ENCODE measurements around the gene ANKRD13D. TPM values are rescaled to one million over a fixed set of nuclear protein-coding genes. Genes with fewer than 3 reads are reported as not detected.
A peak's percentile ranks its signal among the peaks of the same experiment; 100 is the strongest.

ANKRD13D gene
- polyA plus RNA-seq, 4 donors: 7.8 to 26.0 (median 20.1) TPM

DNA sequence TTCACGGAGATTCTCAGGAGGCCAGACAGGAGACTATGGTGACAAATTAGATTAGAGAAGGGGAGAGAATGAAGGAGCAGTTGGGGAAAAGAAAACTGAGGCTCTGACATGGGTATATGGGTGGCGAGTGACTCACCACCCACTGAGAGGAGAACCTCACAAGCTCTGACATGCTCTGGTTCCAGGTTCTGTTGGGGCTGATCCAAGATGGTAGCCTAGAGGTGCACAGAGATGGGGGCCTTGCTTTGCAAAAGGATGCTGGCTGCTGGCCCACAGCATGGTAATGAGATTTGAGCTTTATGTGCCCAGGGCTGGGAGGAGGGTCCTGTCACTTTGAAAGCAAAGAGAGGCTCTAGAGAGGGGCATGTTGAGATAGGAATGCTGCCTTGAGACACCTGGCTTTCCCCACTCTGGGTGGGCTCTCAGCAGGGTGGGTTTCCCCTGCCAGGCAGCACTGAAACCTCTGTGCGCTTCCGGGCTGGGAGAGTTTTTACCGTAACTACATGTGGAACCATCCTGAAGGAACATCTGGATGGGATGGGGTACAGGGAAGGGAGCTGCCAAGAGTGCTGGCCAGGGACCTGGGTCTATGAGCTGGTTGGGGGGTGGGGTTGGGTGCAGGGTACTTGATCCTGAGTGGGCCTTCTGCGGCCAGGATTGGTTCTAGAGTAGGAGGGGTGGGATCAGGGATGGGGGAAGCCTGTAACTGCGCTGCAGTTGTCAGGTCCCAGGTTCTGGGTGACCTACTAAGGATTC lies 24.0 kb upstream of the ANKRD13D start:
- H3K4me3 ChIP-seq (ENCODE audit: low read depth in 1 of 3, low read length in 3 of 3): no peak overlapping the region
- no peak for DNase-seq
- H3K27me3 ChIP-seq (ENCODE audit: control insufficient read depth in 3 of 3, insufficient read depth in 3 of 3, low read length in 3 of 3): no peaks in the 10 kb centered on the region
- H3K9me3 ChIP-seq (ENCODE audit: control insufficient read depth in 2 of 2, insufficient read depth in 1 of 2, low read depth in 1 of 2, low read length in 1 of 2): no peaks in the 10 kb centered on the region
- FAIRE-seq: no peak
- no peak overlapping the region for H3K27ac ChIP-seq (ENCODE audit: low read depth in 1 of 3, low read length in 2 of 3)
- WGBS, 3 donors: 87 to 95% (median 89%) methylated on average over 7 of the region's 7 CpGs
- H3K36me3 ChIP-seq (ENCODE audit: control insufficient read depth in 3 of 3, insufficient read depth in 2 of 3, low read depth in 1 of 3, low read length in 3 of 3): peaks cover 2 to 26% (median 3%) of the 10 kb centered on the region in 3 donors
- peaks cover 12 to 51% (median 13%) of the 10 kb centered on the region in 3 donors for H3K4me1 ChIP-seq (ENCODE audit: control insufficient read depth in 3 of 3, insufficient read depth in 2 of 3, low read depth in 1 of 3, low read length in 2 of 3)

DNA sequence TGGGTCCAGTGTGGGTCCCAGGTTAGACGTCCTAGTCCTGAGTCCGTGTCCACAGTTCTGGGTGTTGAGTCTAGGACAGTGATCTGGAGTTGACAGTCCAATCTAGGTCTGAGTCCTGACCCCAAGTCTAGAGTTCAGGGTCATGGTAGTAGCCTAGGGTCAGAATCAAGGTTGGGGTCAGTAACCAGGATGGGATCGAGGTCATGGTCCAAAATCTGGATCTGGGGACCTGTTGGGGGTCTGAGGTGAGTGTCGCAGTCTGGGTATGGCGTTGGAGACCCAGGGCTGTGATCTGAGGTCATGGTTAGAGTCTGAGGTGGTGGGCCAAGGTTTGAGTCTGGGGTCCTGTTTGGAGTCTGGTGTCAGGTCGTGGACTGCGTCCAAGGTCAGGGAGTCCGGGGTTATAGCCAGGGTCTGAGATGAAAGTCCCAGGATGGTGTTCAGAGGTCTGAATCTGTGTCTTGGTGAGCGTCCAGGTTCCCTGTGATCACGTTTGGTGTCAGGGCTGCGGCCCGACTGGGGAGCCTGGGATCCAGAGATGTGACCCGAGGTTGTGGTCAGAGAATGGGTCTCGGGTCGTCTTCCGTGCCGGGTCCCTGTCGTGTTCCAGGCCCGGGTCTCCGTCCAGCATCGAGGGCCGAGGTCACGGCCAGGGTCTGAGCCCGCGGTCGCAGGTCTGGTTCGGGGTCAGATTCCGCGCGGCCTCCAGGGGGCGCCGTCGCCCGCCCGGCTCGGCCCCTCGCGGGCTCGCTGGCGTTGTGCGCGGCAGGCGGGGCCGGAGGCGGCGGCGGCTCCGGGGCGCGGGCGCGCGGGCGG lies 23.3 kb upstream of the ANKRD13D start:
- peak overlapping the region in 1 of 3 donors; percentile 76 for H3K27ac ChIP-seq (ENCODE audit: low read depth in 1 of 3, low read length in 2 of 3)
- no peak for FAIRE-seq
- WGBS, 3 donors: 9 to 17% (median 12%) methylated on average over 31 to 54 of the region's 54 CpGs

DNA sequence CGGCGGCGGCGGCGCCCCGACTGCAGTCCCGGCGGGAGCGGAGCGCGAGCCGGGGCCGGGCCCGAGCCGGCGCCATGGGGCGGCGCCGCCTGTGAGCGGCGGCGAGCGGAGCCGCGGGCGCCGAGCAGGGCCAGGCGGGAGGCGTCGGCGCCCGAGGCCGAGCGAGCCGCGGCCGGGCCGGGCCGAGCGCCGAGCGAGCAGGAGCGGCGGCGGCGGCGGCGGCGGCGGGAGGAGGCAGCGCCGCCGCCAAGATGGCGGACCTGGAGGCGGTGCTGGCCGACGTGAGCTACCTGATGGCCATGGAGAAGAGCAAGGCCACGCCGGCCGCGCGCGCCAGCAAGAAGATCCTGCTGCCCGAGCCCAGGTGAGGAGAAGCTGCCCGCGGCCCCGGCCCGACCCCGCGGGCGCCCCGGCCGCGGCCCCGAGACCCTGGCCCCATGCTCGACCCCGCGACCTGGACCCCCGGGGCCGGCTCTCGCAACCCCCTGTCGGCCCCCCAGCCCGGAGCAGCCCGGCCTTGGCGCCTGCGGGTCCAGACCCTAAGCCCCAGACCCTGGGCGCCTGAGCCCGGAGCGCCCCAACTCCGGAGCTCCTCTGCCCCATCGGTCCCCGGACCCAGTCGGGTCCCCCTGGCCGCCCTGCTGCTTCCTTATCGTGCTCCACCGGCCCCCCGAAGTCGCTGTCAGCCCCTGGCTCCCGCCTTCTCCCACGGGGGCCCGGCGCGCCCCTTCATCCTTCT lies 22.5 kb upstream of the ANKRD13D start, which contains the start of gene GRK2:
TSS of gene GRK2 (plus strand) at position 25 of the 739 bp plus-strand sequence. CDS start at position 252, 227 bp downstream.
- H3K9me3 ChIP-seq (ENCODE audit: control insufficient read depth in 2 of 2, insufficient read depth in 1 of 2, low read depth in 1 of 2, low read length in 1 of 2): no peaks in the 10 kb centered on the region
- DNase-seq: peak; percentile 38 to 75
- H3K36me3 ChIP-seq (ENCODE audit: control insufficient read depth in 3 of 3, insufficient read depth in 2 of 3, low read depth in 1 of 3, low read length in 3 of 3): peaks cover 2 to 41% (median 3%) of the 10 kb centered on the region in 3 donors
- no peaks in the 10 kb centered on the region for H3K27me3 ChIP-seq (ENCODE audit: control insufficient read depth in 3 of 3, insufficient read depth in 3 of 3, low read length in 3 of 3)
- no peak for FAIRE-seq
- peak within 1 kb of the TSS; percentile 91 to 94 (median 93) for H3K4me3 ChIP-seq (ENCODE audit: low read depth in 1 of 3, low read length in 3 of 3)
- WGBS, 3 donors: 1% methylated on average over 39 to 103 of the region's 103 CpGs
- H3K27ac ChIP-seq (ENCODE audit: low read depth in 1 of 3, low read length in 2 of 3): peak within 1 kb of the TSS; percentile 93 to 98 (median 96)
- peaks cover 12 to 54% (median 15%) of the 10 kb centered on the region in 3 donors for H3K4me1 ChIP-seq (ENCODE audit: control insufficient read depth in 3 of 3, insufficient read depth in 2 of 3, low read depth in 1 of 3, low read length in 2 of 3)

More for the DNA sequence above, 23.3 kb upstream of the ANKRD13D start:
- Histone ChIP-seq H3K4me3 (ENCODE audit: low read depth in 1 of 3, low read length in 3 of 3) (peak overlapping the region; percentile 6 to 93 (median 91)), H3K9me3 (ENCODE audit: control insufficient read depth in 2 of 2, insufficient read depth in 1 of 2, low read depth in 1 of 2, low read length in 1 of 2) (no peaks in the 10 kb centered on the region), H3K36me3 (ENCODE audit: control insufficient read depth in 3 of 3, insufficient read depth in 2 of 3, low read depth in 1 of 3, low read length in 3 of 3) (peaks cover 2 to 34% (median 3%) of the 10 kb centered on the region in 3 donors), H3K27me3 (ENCODE audit: control insufficient read depth in 3 of 3, insufficient read depth in 3 of 3, low read length in 3 of 3) (no peaks in the 10 kb centered on the region), H3K4me1 (ENCODE audit: control insufficient read depth in 3 of 3, insufficient read depth in 2 of 3, low read depth in 1 of 3, low read length in 2 of 3) (peaks cover 12 to 54% (median 15%) of the 10 kb centered on the region in 3 donors)
- DNase-seq: peak; percentile 68 to 86

DNA sequence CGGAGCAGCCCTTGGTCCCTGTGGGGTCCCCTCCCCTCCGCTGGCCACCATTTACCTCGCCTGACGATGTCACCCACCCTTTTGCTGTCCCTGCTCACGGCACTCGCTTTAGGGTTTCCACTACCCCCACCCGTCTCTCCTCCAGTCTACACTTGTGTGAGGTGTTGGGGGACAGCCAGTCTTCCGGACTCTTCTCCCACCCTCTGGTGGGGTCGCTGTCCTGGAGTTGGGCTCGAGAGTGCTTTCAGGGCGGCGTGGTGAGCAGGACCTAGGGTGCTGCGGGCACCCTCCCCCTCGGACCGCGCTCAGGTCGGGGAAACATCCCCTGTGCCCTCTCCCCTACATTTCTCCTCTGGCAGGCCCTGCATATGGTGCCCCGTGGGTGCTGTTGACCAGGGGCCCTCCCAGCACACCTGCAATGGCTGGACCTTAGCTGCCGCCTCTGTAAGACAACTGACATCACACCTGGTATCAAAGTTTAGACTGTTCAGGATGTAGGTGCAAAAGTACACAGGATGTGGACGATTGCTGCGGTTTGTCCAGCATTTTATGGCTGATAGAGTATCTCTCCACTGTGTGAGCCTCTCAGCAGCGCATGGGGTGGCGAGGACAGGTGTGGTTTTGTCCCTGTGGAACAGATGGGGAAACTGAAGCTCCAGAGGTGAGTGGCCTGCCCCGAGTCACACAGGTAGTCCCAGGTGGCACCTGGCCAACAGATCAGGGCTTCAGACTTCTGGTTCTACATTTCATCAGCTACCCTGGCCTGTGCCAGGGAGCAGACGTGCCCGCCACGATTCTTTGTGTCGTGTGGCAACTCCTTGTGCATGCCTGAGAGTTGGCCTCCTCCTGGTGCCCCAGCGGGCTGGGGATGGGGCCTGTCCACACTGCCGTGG lies 21.7 kb upstream of the ANKRD13D start:
- H3K9me3 ChIP-seq (ENCODE audit: control insufficient read depth in 2 of 2, insufficient read depth in 1 of 2, low read depth in 1 of 2, low read length in 1 of 2): no peaks in the 10 kb centered on the region
- peak overlapping the region; percentile 93 to 98 (median 96) for H3K27ac ChIP-seq (ENCODE audit: low read depth in 1 of 3, low read length in 2 of 3)
- H3K4me3 ChIP-seq (ENCODE audit: low read depth in 1 of 3, low read length in 3 of 3): peak overlapping the region; percentile 91 to 94 (median 93)
- H3K4me1 ChIP-seq (ENCODE audit: control insufficient read depth in 3 of 3, insufficient read depth in 2 of 3, low read depth in 1 of 3, low read length in 2 of 3): peaks cover 12 to 46% (median 15%) of the 10 kb centered on the region in 3 donors
- DNase-seq: peak; percentile 91 to 97
- 1 to 8% (median 3%) methylated on average over 30 of the region's 30 CpGs for WGBS, 3 donors
- H3K36me3 ChIP-seq (ENCODE audit: control insufficient read depth in 3 of 3, insufficient read depth in 2 of 3, low read depth in 1 of 3, low read length in 3 of 3): peaks cover 2 to 50% (median 3%) of the 10 kb centered on the region in 3 donors
- H3K27me3 ChIP-seq (ENCODE audit: control insufficient read depth in 3 of 3, insufficient read depth in 3 of 3, low read length in 3 of 3): no peaks in the 10 kb centered on the region
- FAIRE-seq: no peak

DNA sequence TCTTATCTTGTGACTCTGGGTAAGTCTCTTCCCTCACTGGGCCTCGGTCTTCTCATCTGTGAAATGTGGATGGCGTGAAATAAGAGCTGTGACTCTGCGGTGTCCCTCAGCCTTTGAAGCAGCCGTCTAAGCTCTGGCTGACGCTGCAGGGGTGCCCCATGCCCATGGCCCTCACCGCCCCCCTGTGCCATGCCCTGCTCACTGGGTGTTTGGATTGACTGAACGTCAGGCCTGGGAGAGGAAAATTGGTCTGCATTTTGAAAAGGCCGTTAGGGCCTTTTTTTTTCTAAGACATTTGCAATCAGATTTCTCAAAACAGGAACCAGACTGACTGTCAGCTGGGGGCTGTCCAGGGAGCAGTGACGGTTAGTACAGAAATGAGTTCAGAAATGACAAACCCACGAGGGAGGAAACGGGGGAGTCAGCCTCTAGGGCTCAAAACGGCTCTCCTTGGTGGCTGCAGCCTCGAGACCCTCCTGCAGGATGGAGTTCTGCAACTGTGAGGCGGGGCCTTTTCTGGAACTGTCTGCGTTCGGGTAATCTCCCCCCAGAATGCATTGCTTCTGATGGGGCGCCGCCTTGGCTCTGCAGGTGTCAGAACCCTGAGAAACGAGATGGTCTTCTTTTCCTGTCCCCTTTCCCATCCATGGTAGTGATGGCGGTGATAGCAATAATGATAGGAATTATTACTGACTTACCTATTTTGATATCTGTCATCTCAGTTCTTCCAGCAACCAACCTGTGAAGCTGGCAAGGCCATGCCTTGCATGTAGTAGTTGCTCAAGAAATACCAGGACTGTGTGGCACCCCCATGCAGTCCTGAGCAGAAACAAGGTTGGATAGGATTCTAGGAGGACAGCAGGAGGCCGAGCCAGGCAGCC lies 20.8 kb upstream of the ANKRD13D start:
- Histone ChIP-seq H3K9me3 (ENCODE audit: control insufficient read depth in 2 of 2, insufficient read depth in 1 of 2, low read depth in 1 of 2, low read length in 1 of 2) (no peaks in the 10 kb centered on the region), H3K27ac (ENCODE audit: low read depth in 1 of 3, low read length in 2 of 3) (peak overlapping the region; percentile 93 to 98 (median 96)), H3K27me3 (ENCODE audit: control insufficient read depth in 3 of 3, insufficient read depth in 3 of 3, low read length in 3 of 3) (no peaks in the 10 kb centered on the region), H3K4me1 (ENCODE audit: control insufficient read depth in 3 of 3, insufficient read depth in 2 of 3, low read depth in 1 of 3, low read length in 2 of 3) (peaks cover 12 to 44% (median 15%) of the 10 kb centered on the region in 3 donors), H3K4me3 (ENCODE audit: low read depth in 1 of 3, low read length in 3 of 3) (peak overlapping the region; percentile 26 to 94 (median 93)), H3K36me3 (ENCODE audit: control insufficient read depth in 3 of 3, insufficient read depth in 2 of 3, low read depth in 1 of 3, low read length in 3 of 3) (peaks cover 2 to 58% (median 3%) of the 10 kb centered on the region in 3 donors)
- 31 to 37% (median 33%) methylated on average over 21 of the region's 21 CpGs for WGBS, 3 donors
- FAIRE-seq (no peak), DNase-seq (no peak)

DNA sequence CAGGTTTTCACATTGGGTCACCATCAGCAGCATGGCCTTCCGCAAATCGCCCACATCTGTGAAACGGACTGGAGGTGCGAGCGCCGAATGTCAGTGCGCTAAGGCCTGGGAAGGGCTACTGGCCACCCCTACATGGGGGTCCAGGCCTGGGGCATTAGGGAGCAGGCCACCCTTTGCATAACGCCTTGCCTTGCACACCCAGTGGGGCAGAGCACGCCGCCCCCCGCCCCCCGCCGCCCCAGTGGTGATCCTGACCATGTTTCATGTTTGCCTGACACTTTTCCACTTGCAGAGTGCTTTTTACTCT lies 20.2 kb upstream of the ANKRD13D start:
- WGBS, 3 donors: 76 to 80% (median 80%) methylated on average over 13 of the region's 13 CpGs
- peaks cover 12 to 49% (median 15%) of the 10 kb centered on the region in 3 donors for H3K4me1 ChIP-seq (ENCODE audit: control insufficient read depth in 3 of 3, insufficient read depth in 2 of 3, low read depth in 1 of 3, low read length in 2 of 3)
- peak overlapping the region in 2 of 3 donors; percentile 73 to 93 for H3K27ac ChIP-seq (ENCODE audit: low read depth in 1 of 3, low read length in 2 of 3)

More for the DNA sequence above, 20.2 kb upstream of the ANKRD13D start:
- H3K4me3 ChIP-seq (ENCODE audit: low read depth in 1 of 3, low read length in 3 of 3): peak overlapping the region in 1 of 3 donors; percentile 25
- DNase-seq (no peak), FAIRE-seq (no peak)
- H3K36me3 ChIP-seq (ENCODE audit: control insufficient read depth in 3 of 3, insufficient read depth in 2 of 3, low read depth in 1 of 3, low read length in 3 of 3): peaks cover 2 to 64% (median 3%) of the 10 kb centered on the region in 3 donors
- no peaks in the 10 kb centered on the region for H3K27me3 ChIP-seq (ENCODE audit: control insufficient read depth in 3 of 3, insufficient read depth in 3 of 3, low read length in 3 of 3)
- no peaks in the 10 kb centered on the region for H3K9me3 ChIP-seq (ENCODE audit: control insufficient read depth in 2 of 2, insufficient read depth in 1 of 2, low read depth in 1 of 2, low read length in 1 of 2)
